ENCODE results near the gene KIF5B.

DNA sequence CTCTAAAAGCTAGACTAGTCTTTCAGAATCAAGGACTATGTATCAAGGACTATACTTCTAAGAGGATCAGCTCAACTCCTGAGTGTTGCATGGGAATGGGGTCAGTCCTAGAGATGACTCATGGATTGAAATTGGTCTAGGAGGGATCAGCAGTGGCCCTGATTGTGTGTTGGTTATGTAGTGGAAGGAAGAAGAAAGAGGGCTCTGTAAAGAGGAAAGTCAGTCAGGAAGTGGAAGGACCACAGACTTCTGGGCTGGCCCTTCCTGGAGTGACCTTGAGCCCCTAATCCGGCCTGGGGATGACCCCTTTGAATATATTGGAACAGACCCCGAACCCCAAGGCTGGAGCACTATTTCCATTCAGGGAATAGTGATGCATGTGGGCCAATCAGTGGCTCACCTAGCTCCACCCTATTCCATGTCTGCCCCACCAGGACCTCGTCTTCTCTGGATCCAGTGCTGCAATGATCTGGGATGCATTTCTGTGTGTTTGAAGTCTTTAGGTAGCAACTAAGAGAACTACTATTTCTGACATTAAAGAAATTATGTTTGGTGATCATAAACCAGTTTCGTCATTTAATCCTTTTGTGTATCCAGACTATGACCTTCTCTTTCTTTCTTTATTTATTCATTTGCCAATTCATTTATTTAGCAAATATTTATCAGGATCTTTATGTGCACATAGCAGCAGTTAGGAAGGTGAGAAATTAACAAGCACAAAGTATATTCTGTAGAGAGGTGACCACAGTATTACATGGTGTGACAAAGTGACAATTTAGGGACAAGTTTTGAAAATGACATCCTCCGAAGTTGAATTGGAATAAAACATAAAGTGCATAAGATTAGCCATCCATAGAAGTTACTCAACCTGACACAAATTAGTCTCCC, 48.6 kb upstream of the KIF5B start:
- TF ChIP-seq TCF7L2 (IDR thresholded peaks at IDR 0.05; ENCODE audit: low read depth, low read length) = no peak
- no peak for TF ChIP-seq PHF20 (IDR thresholded peaks at IDR 0.05; ENCODE audit: partially characterized antibody)
- TF ChIP-seq, protein P1, sequence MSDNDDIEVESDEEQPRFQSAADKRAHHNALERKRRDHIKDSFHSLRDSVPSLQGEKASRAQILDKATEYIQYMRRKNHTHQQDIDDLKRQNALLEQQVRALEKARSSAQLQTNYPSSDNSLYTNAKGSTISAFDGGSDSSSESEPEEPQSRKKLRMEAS (CRISPR knock-in tag; IDR thresholded peaks at IDR 0.05) = no peak
- TF ChIP-seq ZNF717 (CRISPR knock-in tag; IDR thresholded peaks at IDR 0.05) = no peak
- no peak for TF ChIP-seq ZBTB7A (IDR thresholded peaks at IDR 0.05; ENCODE audit: borderline replicate concordance, control insufficient read depth, low read depth, low read length)
- TF ChIP-seq, protein P2, sequence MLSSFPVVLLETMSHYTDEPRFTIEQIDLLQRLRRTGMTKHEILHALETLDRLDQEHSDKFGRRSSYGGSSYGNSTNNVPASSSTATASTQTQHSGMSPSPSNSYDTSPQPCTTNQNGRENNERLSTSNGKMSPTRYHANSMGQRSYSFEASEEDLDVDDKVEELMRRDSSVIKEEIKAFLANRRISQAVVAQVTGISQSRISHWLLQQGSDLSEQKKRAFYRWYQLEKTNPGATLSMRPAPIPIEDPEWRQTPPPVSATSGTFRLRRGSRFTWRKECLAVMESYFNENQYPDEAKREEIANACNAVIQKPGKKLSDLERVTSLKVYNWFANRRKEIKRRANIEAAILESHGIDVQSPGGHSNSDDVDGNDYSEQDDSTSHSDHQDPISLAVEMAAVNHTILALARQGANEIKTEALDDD (IDR thresholded peaks at IDR 0.05) = no peak
- no peak for TF ChIP-seq SP1 (CRISPR knock-in tag; IDR thresholded peaks at IDR 0.05)
- TF ChIP-seq, protein P3, sequence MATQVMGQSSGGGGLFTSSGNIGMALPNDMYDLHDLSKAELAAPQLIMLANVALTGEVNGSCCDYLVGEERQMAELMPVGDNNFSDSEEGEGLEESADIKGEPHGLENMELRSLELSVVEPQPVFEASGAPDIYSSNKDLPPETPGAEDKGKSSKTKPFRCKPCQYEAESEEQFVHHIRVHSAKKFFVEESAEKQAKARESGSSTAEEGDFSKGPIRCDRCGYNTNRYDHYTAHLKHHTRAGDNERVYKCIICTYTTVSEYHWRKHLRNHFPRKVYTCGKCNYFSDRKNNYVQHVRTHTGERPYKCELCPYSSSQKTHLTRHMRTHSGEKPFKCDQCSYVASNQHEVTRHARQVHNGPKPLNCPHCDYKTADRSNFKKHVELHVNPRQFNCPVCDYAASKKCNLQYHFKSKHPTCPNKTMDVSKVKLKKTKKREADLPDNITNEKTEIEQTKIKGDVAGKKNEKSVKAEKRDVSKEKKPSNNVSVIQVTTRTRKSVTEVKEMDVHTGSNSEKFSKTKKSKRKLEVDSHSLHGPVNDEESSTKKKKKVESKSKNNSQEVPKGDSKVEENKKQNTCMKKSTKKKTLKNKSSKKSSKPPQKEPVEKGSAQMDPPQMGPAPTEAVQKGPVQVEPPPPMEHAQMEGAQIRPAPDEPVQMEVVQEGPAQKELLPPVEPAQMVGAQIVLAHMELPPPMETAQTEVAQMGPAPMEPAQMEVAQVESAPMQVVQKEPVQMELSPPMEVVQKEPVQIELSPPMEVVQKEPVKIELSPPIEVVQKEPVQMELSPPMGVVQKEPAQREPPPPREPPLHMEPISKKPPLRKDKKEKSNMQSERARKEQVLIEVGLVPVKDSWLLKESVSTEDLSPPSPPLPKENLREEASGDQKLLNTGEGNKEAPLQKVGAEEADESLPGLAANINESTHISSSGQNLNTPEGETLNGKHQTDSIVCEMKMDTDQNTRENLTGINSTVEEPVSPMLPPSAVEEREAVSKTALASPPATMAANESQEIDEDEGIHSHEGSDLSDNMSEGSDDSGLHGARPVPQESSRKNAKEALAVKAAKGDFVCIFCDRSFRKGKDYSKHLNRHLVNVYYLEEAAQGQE (IDR thresholded peaks at IDR 0.05; ENCODE audit: borderline replicate concordance) = no peak
- TF ChIP-seq, protein P3 (CRISPR knock-in tag; IDR thresholded peaks at IDR 0.05; ENCODE audit: low read depth) = no peak
- TF ChIP-seq, protein P4, sequence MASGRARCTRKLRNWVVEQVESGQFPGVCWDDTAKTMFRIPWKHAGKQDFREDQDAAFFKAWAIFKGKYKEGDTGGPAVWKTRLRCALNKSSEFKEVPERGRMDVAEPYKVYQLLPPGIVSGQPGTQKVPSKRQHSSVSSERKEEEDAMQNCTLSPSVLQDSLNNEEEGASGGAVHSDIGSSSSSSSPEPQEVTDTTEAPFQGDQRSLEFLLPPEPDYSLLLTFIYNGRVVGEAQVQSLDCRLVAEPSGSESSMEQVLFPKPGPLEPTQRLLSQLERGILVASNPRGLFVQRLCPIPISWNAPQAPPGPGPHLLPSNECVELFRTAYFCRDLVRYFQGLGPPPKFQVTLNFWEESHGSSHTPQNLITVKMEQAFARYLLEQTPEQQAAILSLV (tag; IDR thresholded peaks at IDR 0.05) = no peak

Data from K562 (cell line).